HepG2 (cell line): Measurements from ENCODE around the gene ARL14EPL. TPM values are rescaled to one million over a fixed set of nuclear protein-coding genes. Genes with fewer than 3 reads are reported as not detected.

Experiments
- ATAC-seq: fragments of 200-7000 bp; cut with Tn5 transposase; 3 replicates; pipeline ENCODE4 v1.9.1; 2020; ENCODE audit warnings: mild to moderate bottlenecking, moderate library complexity
- BruUV-seq: library from RNA; stranded (reverse); fragments of 400-500 nt; replicated peaks from 2 replicates; lab custom pipeline; 2021; lab: Mats Ljungman, UMichigan
- CTCF ChIA-PET: fragments of 300-600 bp; formaldehyde crosslinking; extraction: SDS; loops from one replicate; lab custom pipeline; 2021; ENCODE audit warnings: low total read pairs, inconsistent platforms, low intra/inter-chr PET ratio; lab: Yijun Ruan, JAX
- POLR2A ChIA-PET: fragments of 350-600 bp; sonication (Branson Sonifier 250); formaldehyde crosslinking; loops from one replicate; lab custom pipeline; 2020; ENCODE audit warnings: antibody characterized with exemption, inconsistent platforms; lab: Yijun Ruan, JAX
- DNase-seq: peaks from one replicate; pipeline ENCODE4 v3.0.0-alpha.2; 2015; ENCODE audit warnings: low spot score
- FAIRE-seq: peaks from 3 replicates; lab custom pipeline; 2011; peaks lifted over from hg19 to GRCh38; lab: Jason Lieb, UNC
- H2AFZ ChIP-seq: one replicate; pipeline ENCODE4 v1.6.1; 2011; ENCODE audit warnings: low read length, inconsistent platforms
- H3K27ac ChIP-seq: fragments of 300-600 bp; 3 replicates; pipeline ENCODE4 v1.8.0; 2011; ENCODE audit warnings: mixed run types, mild to moderate bottlenecking, mixed read lengths, low read length, inconsistent platforms; ENCODE audit not compliant: insufficient read depth; ENCODE audit errors: extremely low read length
- H3K27me3 ChIP-seq, 2 experiments: fragments of 200-600 bp in 1 of 2; 2 replicates in 1 of 2; 3 replicates in 1 of 2; pipeline versions ENCODE4 v1.6.0 to v1.8.0; 2011; ENCODE audit warnings: low read length in 2 of 2, mild to moderate bottlenecking in 2 of 2, moderate library complexity in 2 of 2, inconsistent platforms in 1 of 2; ENCODE audit not compliant: insufficient read depth in 2 of 2, control insufficient read depth in 1 of 2
- H3K36me3 ChIP-seq, 2 experiments: fragments of 200-600 bp in 1 of 2; replicated peaks in 1 of 2; 2 replicates in 1 of 2; 3 replicates in 1 of 2; pipeline versions ENCODE4 v1.5.1 to v1.8.0; 2011; ENCODE audit warnings: low read length in 2 of 2, inconsistent platforms in 1 of 2; ENCODE audit not compliant: insufficient read depth in 2 of 2, control insufficient read depth in 1 of 2
- H3K4me1 ChIP-seq: 2 replicates; pipeline ENCODE4 v1.5.1; 2012; ENCODE audit warnings: low read length, inconsistent platforms; ENCODE audit not compliant: insufficient read depth
- H3K4me2 ChIP-seq: 2 replicates; pipeline ENCODE4 v1.6.0; 2011; ENCODE audit warnings: low read depth, low read length, inconsistent platforms
- H3K4me3 ChIP-seq, 3 experiments: fragments of 200-600 bp in 1 of 3; sonication (generic), shearing (Covaris generic) in 1 of 3; replicated peaks in 1 of 3; 2 replicates each; pipeline ENCODE4 v1.5.1; 2011 to 2016; ENCODE audit warnings: low read length in 3 of 3, inconsistent platforms in 2 of 3, low read depth in 2 of 3, mild to moderate bottlenecking in 2 of 3, control low read depth in 1 of 3, mixed read lengths in 1 of 3; ENCODE audit not compliant: insufficient read depth in 1 of 3
- H3K79me2 ChIP-seq: one replicate; pipeline ENCODE4 v1.6.1; 2011; ENCODE audit warnings: low read length, inconsistent platforms; ENCODE audit not compliant: insufficient read depth
- H3K9ac ChIP-seq: 2 replicates; pipeline ENCODE4 v1.6.0; 2011; ENCODE audit warnings: mild to moderate bottlenecking, low read depth, low read length, inconsistent platforms; ENCODE audit not compliant: insufficient read depth
- H3K9me3 ChIP-seq: 2 replicates; pipeline ENCODE4 v1.5.1; 2012; ENCODE audit warnings: mild to moderate bottlenecking, low read length
- H4K20me1 ChIP-seq: 2 replicates; pipeline ENCODE4 v1.6.0; 2011; ENCODE audit warnings: inconsistent platforms, mild to moderate bottlenecking, low read length, moderate library complexity; ENCODE audit not compliant: insufficient read depth
- KLF12 ChIP-seq: sonication (generic); formaldehyde crosslinking; IDR thresholded peaks from 2 replicates; pipeline ENCODE4 v1.4.0; 2020; ENCODE audit warnings: missing genetic modification reagents, borderline replicate concordance
- NFE2 ChIP-seq: sonication (generic); formaldehyde crosslinking; IDR thresholded peaks from 2 replicates; pipeline ENCODE4 v1.4.0; 2020; ENCODE audit warnings: missing genetic modification reagents
- SKI ChIP-seq: fragments of 450-650 bp; IDR thresholded peaks from one replicate; pipeline ENCODE4 v1.6.1; 2018; ENCODE audit warnings: mild to moderate bottlenecking; ENCODE audit not compliant: partially characterized antibody
- WGBS: methylation state at CpG from one replicate; pipeline ENCODE4 v1.1.6; 2017; ENCODE audit warnings: low lambda C conversion rate; 5-methylcytosine and 5-hydroxymethylcytosine counted together
- in situ Hi-C: cut with HindIII; loops from 2 replicates; pipeline ENCODE4 v1.10.0; 2017; ENCODE audit warnings: low pct_unique_long_range_greater_than_20kb; ENCODE audit not compliant: extremely low pct_ligation_motif_present
- intact Hi-C: fragments of 100-400 bp; cut with micrococcal nuclease; formaldehyde crosslinking; loops from one replicate; pipeline ENCODE4 v1.10.0; 2022; ENCODE audit not compliant: unreplicated experiment
- polyA plus RNA-seq, 8 experiments: library from polyadenylated mRNA; depleted of rRNA in 3 of 8; stranded (reverse) in 7 of 8; unstranded in 1 of 8; fragments of >200 nt; fragmentation: Illumina TruSeq in 4 of 8; extraction: Trizol in 4 of 8; gene quantifications; 2 replicates each; pipeline versions ENCODE4 v1.2.1 to v1.2.3, GENCODE V29; 2011 to 2016; ENCODE audit warnings: low read depth in 4 of 8, missing spikeins in 1 of 8, mixed read lengths in 1 of 8; ENCODE audit not compliant: insufficient read depth in 1 of 8
- total RNA-seq, 5 experiments: library from RNA; depleted of rRNA; stranded (reverse); fragments of >200 nt; fragmentation: Illumina TruSeq; extraction: Trizol; gene quantifications; 2 replicates each; pipeline ENCODE4 v1.2.3, GENCODE V29; 2016; ENCODE audit warnings: low read depth in 1 of 5
- TF ChIP-seq, protein P1 (sequence below): sonication (generic); formaldehyde crosslinking; IDR thresholded peaks from 2 replicates; pipeline ENCODE4 v1.4.0; 2020; ENCODE audit warnings: mild to moderate bottlenecking, missing genetic modification reagents
- TF ChIP-seq, protein P2 (sequence below): sonication (generic); formaldehyde crosslinking; IDR thresholded peaks from 2 replicates; pipeline ENCODE4 v1.5.1; 2020; ENCODE audit warnings: missing genetic modification reagents, mild to moderate bottlenecking, borderline replicate concordance

Gene ARL14EPL
- total and polyA plus RNA-seq, 2 of the 13 experiments (the other 11 are each of a cell fraction or from before 2014, with no cell fraction given) = not detected

DNA sequence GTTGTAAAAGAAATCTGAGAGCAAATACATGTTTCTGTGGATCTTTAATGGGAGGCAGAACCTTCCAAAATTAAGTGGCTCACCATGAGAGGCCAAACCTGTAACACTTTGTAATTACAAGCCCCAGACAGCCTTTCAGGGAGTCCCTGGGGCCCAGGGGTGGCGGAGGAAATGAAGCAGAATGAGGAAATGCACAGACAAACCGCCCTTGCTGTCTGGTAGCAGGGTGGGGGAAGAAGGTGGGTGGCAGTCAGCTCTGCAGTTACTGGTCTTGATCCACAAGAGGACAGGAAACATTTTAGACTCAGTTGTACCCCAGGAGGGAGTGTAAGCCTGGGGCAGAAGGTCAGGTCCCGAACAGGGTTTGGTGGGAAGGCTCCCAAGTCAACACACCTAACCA, 6.5 kb downstream of the ARL14EPL start:
- Histone ChIP-seq H4K20me1 (no peaks in the 10 kb centered on the region), H3K9me3 (no peaks in the 10 kb centered on the region), H3K9ac (no peak overlapping the region), H3K79me2 (no peaks in the 10 kb centered on the region), H3K4me3 (no peak overlapping the region), H3K27ac (no peak overlapping the region), H3K36me3 (no peaks in the 10 kb centered on the region), H3K27me3 (peaks cover 0 to 8% of the 10 kb centered on the region in 2 experiments; a peak in 3 of 5 replicates), H2AFZ (no peak overlapping the region), H3K4me1 (no peaks in the 10 kb centered on the region), H3K4me2 (no peak overlapping the region)
- intact Hi-C loops (no loop called here), in situ Hi-C loops (no loop called here)
- no peak for TF ChIP-seq SKI
- TF ChIP-seq, protein P1, sequence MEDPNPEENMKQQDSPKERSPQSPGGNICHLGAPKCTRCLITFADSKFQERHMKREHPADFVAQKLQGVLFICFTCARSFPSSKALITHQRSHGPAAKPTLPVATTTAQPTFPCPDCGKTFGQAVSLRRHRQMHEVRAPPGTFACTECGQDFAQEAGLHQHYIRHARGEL (CRISPR knock-in tag) = no peak
- TF ChIP-seq, protein P2, sequence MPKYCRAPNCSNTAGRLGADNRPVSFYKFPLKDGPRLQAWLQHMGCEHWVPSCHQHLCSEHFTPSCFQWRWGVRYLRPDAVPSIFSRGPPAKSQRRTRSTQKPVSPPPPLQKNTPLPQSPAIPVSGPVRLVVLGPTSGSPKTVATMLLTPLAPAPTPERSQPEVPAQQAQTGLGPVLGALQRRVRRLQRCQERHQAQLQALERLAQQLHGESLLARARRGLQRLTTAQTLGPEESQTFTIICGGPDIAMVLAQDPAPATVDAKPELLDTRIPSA (CRISPR knock-in tag) = no peak
- no peak for TF ChIP-seq KLF12
- WGBS = 7% methylated on average over 3 of the region's 3 CpGs
- BruUV-seq = no TSS peak
- CTCF ChIA-PET = no interaction called here
- ATAC-seq (no peak), FAIRE-seq (no peak), DNase-seq (no peak)
- POLR2A ChIA-PET = no interaction called here

DNA sequence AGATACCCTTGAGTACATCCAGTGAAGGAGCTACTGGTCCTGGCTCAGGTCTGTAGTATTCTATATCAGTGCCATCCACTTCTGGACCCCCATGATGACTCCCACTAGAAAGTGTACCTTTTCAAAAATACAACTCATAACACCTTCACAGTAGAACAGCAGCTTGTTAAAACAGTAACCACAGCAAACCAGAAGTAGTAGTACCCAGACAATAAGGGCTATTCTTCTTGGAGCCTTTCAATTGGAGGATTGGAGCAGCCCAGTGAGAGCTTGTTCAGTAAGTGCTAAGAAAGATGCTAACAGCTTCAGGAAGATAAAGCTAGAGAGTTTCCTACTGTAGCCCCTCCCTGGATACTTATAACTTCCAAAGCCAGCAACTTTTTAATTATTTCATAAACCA, 10.1 kb downstream of the ARL14EPL start:
- Histone ChIP-seq H3K4me1 (no peaks in the 10 kb centered on the region), H3K9ac (no peak overlapping the region), H3K36me3 (no peaks in the 10 kb centered on the region), H3K4me2 (no peak overlapping the region), H3K27ac (no peak overlapping the region), H3K4me3 (no peak overlapping the region), H4K20me1 (no peaks in the 10 kb centered on the region), H3K9me3 (no peaks in the 10 kb centered on the region), H3K79me2 (no peaks in the 10 kb centered on the region), H2AFZ (no peak overlapping the region), H3K27me3 (no peaks in the 10 kb centered on the region; a peak in 2 of 5 replicates)
- ChIA-PET CTCF (no interaction called here), POLR2A (no interaction called here)
- no TSS peak for BruUV-seq
- FAIRE-seq = no peak
- in situ Hi-C loops (no loop called here), intact Hi-C loops (no loop called here)
- ATAC-seq = no peak
- no peak for TF ChIP-seq NFE2 (CRISPR knock-in tag)
- no peak for DNase-seq
